ENCODE data around the gene DOCK11.

DNA sequence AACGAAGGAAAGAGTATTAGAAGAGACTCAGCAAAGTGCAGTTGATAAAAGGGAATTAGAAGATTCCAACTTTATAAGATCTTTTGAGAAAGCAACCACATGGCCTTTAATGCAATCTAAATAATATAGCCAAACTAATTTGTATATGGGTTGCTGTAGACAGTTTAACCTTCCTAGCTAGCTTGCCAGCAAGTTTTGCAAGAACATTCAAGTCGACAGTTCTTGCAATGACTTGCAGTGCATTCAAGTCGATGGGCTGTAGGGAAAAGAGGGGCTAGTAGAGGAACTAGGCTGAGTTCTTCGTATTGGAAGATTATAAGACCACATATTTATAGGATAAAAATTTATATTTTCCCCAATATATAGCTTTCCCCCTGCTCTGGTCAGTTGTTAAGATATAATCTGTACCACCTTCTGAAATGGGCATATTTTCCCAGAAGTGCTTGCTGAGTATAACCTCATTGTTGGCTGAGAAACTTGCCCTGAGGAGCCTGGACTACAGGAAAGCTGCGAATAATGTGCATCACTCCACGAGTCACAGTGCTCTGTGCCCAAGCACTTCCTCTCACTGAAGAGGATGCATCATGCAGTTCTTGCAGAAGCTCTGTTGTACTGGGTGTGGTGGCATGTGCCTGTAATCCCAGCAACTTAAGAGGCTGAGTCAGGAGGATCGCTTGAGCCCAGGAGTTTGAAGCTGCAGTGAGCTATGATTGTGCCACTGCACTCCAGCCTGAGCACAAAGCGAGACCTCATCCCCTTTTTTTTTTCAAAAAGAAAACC lies 56.7 kb downstream of the DOCK11 start:
- TF ChIP-seq POLR2A (IDR thresholded peaks at IDR 0.05) (no peak), POLR2AphosphoS5 (IDR thresholded peaks at IDR 0.05) (no peak), EP300 (IDR thresholded peaks at IDR 0.05; ENCODE audit: low read depth) (no peak)
- TF ChIP-seq, protein P1, sequence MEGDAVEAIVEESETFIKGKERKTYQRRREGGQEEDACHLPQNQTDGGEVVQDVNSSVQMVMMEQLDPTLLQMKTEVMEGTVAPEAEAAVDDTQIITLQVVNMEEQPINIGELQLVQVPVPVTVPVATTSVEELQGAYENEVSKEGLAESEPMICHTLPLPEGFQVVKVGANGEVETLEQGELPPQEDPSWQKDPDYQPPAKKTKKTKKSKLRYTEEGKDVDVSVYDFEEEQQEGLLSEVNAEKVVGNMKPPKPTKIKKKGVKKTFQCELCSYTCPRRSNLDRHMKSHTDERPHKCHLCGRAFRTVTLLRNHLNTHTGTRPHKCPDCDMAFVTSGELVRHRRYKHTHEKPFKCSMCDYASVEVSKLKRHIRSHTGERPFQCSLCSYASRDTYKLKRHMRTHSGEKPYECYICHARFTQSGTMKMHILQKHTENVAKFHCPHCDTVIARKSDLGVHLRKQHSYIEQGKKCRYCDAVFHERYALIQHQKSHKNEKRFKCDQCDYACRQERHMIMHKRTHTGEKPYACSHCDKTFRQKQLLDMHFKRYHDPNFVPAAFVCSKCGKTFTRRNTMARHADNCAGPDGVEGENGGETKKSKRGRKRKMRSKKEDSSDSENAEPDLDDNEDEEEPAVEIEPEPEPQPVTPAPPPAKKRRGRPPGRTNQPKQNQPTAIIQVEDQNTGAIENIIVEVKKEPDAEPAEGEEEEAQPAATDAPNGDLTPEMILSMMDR (IDR thresholded peaks at IDR 0.05): no peak
